Brain microvascular endothelial cell (primary cell): Measurements from ENCODE around the gene LRRC10B.
A peak's percentile ranks its signal among the peaks of the same experiment; 100 is the strongest.

Experiments used
- DNase-seq: peaks from one replicate; pipeline ENCODE4 v3.0.0-alpha.2; 2020
- H3K27ac ChIP-seq: fragments of 250-450 bp; sonication (Bioruptor Pico); 2 replicates; pipeline ENCODE4 v1.5.1; 2020; ENCODE audit warnings: mild to moderate bottlenecking, moderate library complexity
- H3K27me3 ChIP-seq: fragments of 250-450 bp; sonication (Bioruptor Pico); replicated peaks from 2 replicates; pipeline ENCODE4 v1.5.1; 2020; ENCODE audit warnings: mild to moderate bottlenecking
- H3K36me3 ChIP-seq: fragments of 250-450 bp; sonication (Bioruptor Pico); replicated peaks from 2 replicates; pipeline ENCODE4 v1.5.1; 2020; ENCODE audit warnings: mild to moderate bottlenecking
- H3K4me3 ChIP-seq: 2 replicates; pipeline ENCODE4 v1.5.1; 2011; ENCODE audit warnings: low read depth, mild to moderate bottlenecking, control low read depth, low read length, moderate library complexity
- in situ Hi-C: cut with HindIII; loops from 2 replicates; pipeline ENCODE4 v1.10.0; 2017; ENCODE audit warnings: low sequenced_read_pairs, low pct_ligation_motif_present
- TF ChIP-seq, protein P1 (sequence below): IDR thresholded peaks from 2 replicates; pipeline ENCODE4 v1.5.1; 2011; ENCODE audit warnings: low read depth, mild to moderate bottlenecking, moderate library complexity, low read length, control low read depth, inconsistent platforms; ENCODE audit errors: missing control alignments

Gene LRRC10B

DNA sequence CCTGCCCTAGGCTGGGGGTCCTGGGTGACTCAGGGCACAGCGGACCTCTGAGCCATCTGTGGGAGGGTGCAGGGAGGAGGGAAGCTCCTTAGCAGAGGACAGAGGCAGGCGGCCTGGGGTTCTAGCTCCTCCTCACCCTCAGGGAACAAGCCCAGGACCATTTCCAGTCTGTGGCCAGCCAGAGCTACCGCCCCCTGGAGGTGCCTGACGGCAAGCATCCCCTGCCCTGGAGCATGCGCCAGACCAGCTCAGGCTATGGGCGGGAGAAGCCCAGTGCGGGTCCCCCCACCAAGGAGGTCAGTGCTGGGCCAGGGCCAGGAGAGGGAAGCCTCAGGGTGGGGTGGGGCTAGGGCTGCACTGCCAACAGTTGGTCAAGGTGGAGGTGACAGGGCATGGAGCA lies 26.0 kb upstream of the LRRC10B start:
- no peak for DNase-seq
- Histone ChIP-seq H3K27me3 (no peaks in the 10 kb centered on the region), H3K27ac (no peak overlapping the region), H3K4me3 (no peak overlapping the region), H3K36me3 (no peaks in the 10 kb centered on the region)
- TF ChIP-seq, protein P1, sequence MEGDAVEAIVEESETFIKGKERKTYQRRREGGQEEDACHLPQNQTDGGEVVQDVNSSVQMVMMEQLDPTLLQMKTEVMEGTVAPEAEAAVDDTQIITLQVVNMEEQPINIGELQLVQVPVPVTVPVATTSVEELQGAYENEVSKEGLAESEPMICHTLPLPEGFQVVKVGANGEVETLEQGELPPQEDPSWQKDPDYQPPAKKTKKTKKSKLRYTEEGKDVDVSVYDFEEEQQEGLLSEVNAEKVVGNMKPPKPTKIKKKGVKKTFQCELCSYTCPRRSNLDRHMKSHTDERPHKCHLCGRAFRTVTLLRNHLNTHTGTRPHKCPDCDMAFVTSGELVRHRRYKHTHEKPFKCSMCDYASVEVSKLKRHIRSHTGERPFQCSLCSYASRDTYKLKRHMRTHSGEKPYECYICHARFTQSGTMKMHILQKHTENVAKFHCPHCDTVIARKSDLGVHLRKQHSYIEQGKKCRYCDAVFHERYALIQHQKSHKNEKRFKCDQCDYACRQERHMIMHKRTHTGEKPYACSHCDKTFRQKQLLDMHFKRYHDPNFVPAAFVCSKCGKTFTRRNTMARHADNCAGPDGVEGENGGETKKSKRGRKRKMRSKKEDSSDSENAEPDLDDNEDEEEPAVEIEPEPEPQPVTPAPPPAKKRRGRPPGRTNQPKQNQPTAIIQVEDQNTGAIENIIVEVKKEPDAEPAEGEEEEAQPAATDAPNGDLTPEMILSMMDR = peak; percentile 81
- in situ Hi-C loops = no loop called here

DNA sequence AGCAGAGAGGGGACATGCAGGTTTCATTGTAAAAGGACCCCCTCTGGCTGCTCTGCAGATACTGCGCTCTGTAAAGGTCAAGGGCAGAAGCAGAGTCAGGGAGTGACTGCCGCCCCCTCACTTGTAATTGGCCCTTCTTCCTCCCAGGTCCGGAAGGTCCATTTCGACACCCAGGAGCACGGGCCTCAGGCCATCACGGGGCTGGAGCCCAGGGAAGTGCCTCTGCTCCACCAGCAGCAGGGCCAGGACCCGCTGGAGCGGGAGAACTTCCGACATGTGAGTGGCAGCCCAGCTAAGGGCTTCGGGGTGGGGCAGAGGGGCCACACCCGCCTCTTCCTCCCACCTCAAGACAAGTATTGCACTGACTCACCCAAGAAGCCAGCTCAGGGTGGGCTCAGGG lies 24.0 kb upstream of the LRRC10B start:
- TF ChIP-seq, protein P1 = no peak
- DNase-seq = no peak
- H3K4me3 ChIP-seq = no peak overlapping the region
- H3K27ac ChIP-seq = no peak overlapping the region
- no peaks in the 10 kb centered on the region for H3K36me3 ChIP-seq
- in situ Hi-C loops = no loop called here
- H3K27me3 ChIP-seq = no peaks in the 10 kb centered on the region

DNA sequence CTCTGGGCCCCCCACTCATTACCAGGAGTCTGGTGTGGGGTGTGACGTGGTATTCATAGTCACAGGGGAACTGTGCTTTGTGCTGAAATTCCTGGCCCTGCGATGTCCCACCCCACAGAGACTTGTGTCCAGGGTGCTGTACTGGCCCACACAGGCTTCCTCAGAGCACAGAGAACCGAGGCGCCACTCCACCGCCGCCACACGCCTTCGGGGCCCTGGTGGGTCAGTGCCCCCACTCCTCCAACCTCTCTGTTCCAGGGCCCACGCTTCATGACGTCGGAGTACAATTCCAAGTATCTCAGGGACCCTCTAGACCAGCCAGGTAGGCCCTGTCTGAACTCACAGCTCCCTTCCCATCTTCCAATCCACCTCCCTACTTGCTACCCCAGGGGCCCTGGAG lies 23.5 kb upstream of the LRRC10B start:
- Histone ChIP-seq H3K36me3 (no peaks in the 10 kb centered on the region), H3K27me3 (no peaks in the 10 kb centered on the region), H3K4me3 (no peak overlapping the region), H3K27ac (no peak overlapping the region)
- in situ Hi-C loops = no loop called here
- TF ChIP-seq, protein P1 = no peak
- DNase-seq = no peak

DNA sequence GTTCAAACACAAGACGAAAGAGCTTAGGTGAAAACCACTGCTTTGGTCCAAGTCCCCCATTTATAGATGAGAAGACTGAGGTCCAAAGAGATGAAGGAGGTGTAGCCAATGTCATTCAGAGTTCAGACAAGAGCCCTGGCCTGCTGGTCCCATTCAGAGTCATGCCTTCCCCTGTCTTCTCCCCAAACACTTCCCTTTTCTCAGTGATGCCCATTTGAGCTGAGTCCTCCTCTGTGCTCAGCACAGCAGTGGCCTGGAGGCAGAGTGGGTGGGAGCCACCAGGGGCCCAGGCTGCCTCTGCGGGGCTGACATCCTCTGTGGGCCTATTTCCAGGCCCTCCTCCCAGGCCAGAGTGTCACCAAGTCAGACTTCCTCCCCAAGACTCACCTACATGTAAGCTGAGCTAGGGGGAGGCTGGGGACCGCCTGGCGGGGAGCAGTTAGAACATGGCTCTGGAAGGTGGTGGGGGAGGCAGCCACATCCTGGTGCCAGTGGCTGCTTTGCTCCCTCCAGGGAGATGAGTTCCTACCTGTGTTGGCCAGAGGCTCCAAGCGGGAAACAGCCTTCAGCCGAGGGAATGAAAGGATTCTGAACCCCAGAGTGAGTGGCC lies 22.4 kb upstream of the LRRC10B start:
- DNase-seq = no peak
- in situ Hi-C loops = no loop called here
- H3K27me3 ChIP-seq = no peaks in the 10 kb centered on the region

DNA sequence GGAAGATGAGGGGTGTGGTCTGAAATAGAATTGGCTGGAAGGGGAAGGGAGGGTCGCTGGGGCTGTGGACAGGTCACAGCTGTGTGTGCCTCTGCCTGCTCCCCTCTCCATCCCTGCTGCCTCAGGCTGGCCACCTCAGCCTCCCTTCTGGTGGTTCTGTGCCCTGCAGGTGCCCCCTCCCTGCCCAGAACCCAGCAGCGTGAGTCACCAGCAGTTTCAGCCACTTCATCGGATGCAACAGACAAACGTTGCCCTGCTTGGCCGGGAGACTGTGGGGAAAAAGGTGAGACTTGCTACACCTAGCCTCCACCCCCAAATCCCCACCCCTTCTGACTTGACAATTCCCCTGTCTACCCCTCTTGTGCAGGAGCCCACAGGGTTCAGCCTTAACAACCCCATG lies 21.8 kb upstream of the LRRC10B start:
- no peaks in the 10 kb centered on the region for H3K27me3 ChIP-seq
- TF ChIP-seq, protein P1 = no peak
- in situ Hi-C loops = no loop called here
- DNase-seq = no peak
- no peak overlapping the region for H3K27ac ChIP-seq
- H3K36me3 ChIP-seq = no peaks in the 10 kb centered on the region
- H3K4me3 ChIP-seq = no peak overlapping the region

More for the DNA sequence above, 22.4 kb upstream of the LRRC10B start:
- TF ChIP-seq, protein P1 = no peak
- Histone ChIP-seq H3K4me3 (no peak overlapping the region), H3K27ac (no peak overlapping the region), H3K36me3 (no peaks in the 10 kb centered on the region)
